GM08714 (cell line): ENCODE results near the gene CNGB1.
"Not testable (repeated sequence)": the region's sequence is repeated elsewhere in the genome, so short reads cannot be mapped to it uniquely, and the experiment has no call there.

Source experiments
- H3K4me3 ChIP-seq: fragments of 200-500 bp; sonication (Bioruptor generic); 2 replicates; pipeline ENCODE4 v1.5.1; 2014; ENCODE audit warnings: mild to moderate bottlenecking, low read length, inconsistent platforms
- ZNF274 ChIP-seq: IDR thresholded peaks from 2 replicates; pipeline ENCODE4 v1.6.1; 2012; ENCODE audit warnings: mild to moderate bottlenecking, low read depth, low read length

Gene CNGB1

GRCh38 chr16:57945740-57946138 is 25.2 kb downstream of the CNGB1 start:
- H3K4me3 ChIP-seq = no peak overlapping the region
- TF ChIP-seq ZNF274 = no peak

- TF ChIP-seq ZNF274 = no peak
- no peak overlapping the region for H3K4me3 ChIP-seq
Measured at GRCh38 chr16:57944970-57945739, 25.8 kb downstream of the CNGB1 start.

GRCh38 chr16:57943381-57943780 is 27.5 kb downstream of the CNGB1 start:
- not testable (repeated sequence) for H3K4me3 ChIP-seq

GRCh38 chr16:57941901-57942300 is 29.0 kb downstream of the CNGB1 start:
- H3K4me3 ChIP-seq = not testable (repeated sequence)

- no peak overlapping the region for H3K4me3 ChIP-seq
- TF ChIP-seq ZNF274 = no peak
Measured at GRCh38 chr16:57941016-57941664, 29.8 kb downstream of the CNGB1 start.

- no peak overlapping the region for H3K4me3 ChIP-seq
- no peak for TF ChIP-seq ZNF274
Measured at GRCh38 chr16:57940382-57940966, 30.5 kb downstream of the CNGB1 start.

GRCh38 chr16:57939872-57940224 is 31.1 kb downstream of the CNGB1 start:
- no peak overlapping the region for H3K4me3 ChIP-seq
- TF ChIP-seq ZNF274 = no peak

- no peak for TF ChIP-seq ZNF274
Measured at GRCh38 chr16:57938936-57939871, 31.7 kb downstream of the CNGB1 start.

GRCh38 chr16:57938484-57938883 is 32.4 kb downstream of the CNGB1 start:
- TF ChIP-seq ZNF274 = no peak
- H3K4me3 ChIP-seq = no peak overlapping the region

More at GRCh38 chr16:57938936-57939871, 31.7 kb downstream of the CNGB1 start:
- H3K4me3 ChIP-seq = no peak overlapping the region

GRCh38 chr16:57937861-57938260 is 33.1 kb downstream of the CNGB1 start:
- no peak overlapping the region for H3K4me3 ChIP-seq
- no peak for TF ChIP-seq ZNF274

GRCh38 chr16:57935904-57936303 is 35.0 kb downstream of the CNGB1 start:
- no peak overlapping the region for H3K4me3 ChIP-seq
- TF ChIP-seq ZNF274 = no peak

- no peak for TF ChIP-seq ZNF274
- H3K4me3 ChIP-seq = no peak overlapping the region
Measured at GRCh38 chr16:57930533-57930932, 40.4 kb downstream of the CNGB1 start.

- H3K4me3 ChIP-seq = no peak overlapping the region
- no peak for TF ChIP-seq ZNF274
Measured at GRCh38 chr16:57929250-57929649, 41.7 kb downstream of the CNGB1 start.

- H3K4me3 ChIP-seq = no peak overlapping the region
- no peak for TF ChIP-seq ZNF274
Measured at GRCh38 chr16:57926041-57926440, 44.9 kb downstream of the CNGB1 start.
